ENCODE results near the gene CHSY3. TPM values are rescaled to one million over a fixed set of nuclear protein-coding genes. Genes with fewer than 3 reads are reported as not detected.

CHSY3 gene
- total and polyA plus RNA-seq, 7 donors, result 0.33 to 2.9 (median 0.67) TPM

DNA sequence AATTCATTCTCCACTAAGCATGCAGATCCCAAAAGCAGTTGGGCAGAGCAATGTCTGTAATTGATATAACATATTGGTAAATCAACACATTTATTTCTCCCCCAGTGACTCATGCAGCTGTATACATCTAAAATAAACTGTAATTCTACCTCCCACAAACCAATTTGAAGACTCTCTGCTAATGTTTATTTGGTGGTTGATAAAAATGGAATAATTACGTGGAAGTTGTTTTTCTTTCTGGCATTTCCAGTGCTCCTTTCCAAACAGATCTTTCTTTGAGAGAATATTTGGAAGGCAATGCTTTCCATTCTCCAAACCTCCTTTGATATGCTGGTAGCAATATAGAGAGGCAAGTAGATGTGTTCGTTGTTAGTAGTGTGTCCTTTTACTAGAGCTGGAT is 194.7 kb downstream of the CHSY3 start:
- Histone ChIP-seq H3K9me3 (no peaks in the 10 kb centered on the region), H3K4me3 (no peak overlapping the region), H3K27ac (no peak overlapping the region), H3K4me1 (no peaks in the 10 kb centered on the region), H3K36me3 (ENCODE audit: insufficient read depth in 1 of 2, low read depth in 1 of 2) (no peaks in the 10 kb centered on the region), H3K27me3 (ENCODE audit: insufficient read depth in 3 of 3, low read length in 2 of 3) (no peaks in the 10 kb centered on the region)
- intact Hi-C loops (cut with DNase I), result no loop called here
- TF ChIP-seq, protein P1, sequence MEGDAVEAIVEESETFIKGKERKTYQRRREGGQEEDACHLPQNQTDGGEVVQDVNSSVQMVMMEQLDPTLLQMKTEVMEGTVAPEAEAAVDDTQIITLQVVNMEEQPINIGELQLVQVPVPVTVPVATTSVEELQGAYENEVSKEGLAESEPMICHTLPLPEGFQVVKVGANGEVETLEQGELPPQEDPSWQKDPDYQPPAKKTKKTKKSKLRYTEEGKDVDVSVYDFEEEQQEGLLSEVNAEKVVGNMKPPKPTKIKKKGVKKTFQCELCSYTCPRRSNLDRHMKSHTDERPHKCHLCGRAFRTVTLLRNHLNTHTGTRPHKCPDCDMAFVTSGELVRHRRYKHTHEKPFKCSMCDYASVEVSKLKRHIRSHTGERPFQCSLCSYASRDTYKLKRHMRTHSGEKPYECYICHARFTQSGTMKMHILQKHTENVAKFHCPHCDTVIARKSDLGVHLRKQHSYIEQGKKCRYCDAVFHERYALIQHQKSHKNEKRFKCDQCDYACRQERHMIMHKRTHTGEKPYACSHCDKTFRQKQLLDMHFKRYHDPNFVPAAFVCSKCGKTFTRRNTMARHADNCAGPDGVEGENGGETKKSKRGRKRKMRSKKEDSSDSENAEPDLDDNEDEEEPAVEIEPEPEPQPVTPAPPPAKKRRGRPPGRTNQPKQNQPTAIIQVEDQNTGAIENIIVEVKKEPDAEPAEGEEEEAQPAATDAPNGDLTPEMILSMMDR (IDR thresholded peaks at IDR 0.05), result no peak
- DNase-seq, result no peak
- 66 to 70% (median 67%) methylated on average over 2 of the region's 2 CpGs for WGBS, 3 donors
- ATAC-seq, result no peak

DNA sequence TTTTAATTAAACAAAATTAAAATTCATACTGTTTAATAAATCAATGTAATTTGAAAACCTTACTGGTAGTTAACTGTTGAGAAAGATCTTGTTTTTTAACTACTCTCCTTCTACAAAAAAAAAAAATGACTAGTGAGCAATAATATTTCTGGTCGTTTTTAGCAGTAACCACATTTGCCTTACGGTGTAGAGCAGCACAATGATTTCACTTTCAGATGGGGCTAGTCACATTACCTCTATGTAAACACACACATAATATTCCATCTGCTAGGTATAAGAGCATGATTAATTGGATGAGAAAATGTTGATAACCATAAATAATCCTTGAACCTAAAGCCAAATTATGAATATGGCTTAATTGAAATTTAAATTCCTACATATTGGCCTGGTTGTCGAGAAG is 198.1 kb downstream of the CHSY3 start:
- DNase-seq (no peak), ATAC-seq (no peak)
- no peaks in the 10 kb centered on the region for H3K9me3 ChIP-seq
- intact Hi-C loops (cut with DNase I), result no loop called here
- H3K36me3 ChIP-seq (ENCODE audit: insufficient read depth in 1 of 2, low read depth in 1 of 2), result no peaks in the 10 kb centered on the region
- TF ChIP-seq, protein P1 (IDR thresholded peaks at IDR 0.05), result no peak
- 74 to 77% (median 77%) methylated on average over 3 of the region's 3 CpGs for WGBS, 3 donors
- H3K27ac ChIP-seq, result no peak overlapping the region
- no peaks in the 10 kb centered on the region for H3K4me1 ChIP-seq
- no peaks in the 10 kb centered on the region for H3K27me3 ChIP-seq (ENCODE audit: insufficient read depth in 3 of 3, low read length in 2 of 3)
- no peak overlapping the region for H3K4me3 ChIP-seq

DNA sequence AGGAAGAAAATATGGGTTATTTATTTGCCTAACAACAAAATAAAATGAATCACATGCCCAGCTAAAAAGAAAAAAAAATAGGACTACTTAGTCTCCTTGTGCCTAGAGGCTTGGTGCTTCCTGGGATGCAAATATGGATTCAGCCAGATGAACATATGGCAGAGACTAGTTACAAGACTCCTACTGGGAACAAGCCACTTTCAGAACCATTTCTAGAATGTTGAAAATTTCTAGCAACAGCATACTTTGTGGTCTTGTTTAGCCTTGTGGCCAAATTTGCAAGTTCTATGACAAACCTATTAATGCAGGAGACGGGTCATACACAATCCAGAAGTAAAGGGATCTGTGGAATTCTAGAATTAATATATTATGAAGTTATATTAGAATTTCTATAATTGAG is 198.7 kb downstream of the CHSY3 start:
- WGBS, 3 donors, result 84 to 98% (median 84%) methylated on average over 1 of the region's 1 CpG
- intact Hi-C loops (cut with DNase I), result no loop called here

DNA sequence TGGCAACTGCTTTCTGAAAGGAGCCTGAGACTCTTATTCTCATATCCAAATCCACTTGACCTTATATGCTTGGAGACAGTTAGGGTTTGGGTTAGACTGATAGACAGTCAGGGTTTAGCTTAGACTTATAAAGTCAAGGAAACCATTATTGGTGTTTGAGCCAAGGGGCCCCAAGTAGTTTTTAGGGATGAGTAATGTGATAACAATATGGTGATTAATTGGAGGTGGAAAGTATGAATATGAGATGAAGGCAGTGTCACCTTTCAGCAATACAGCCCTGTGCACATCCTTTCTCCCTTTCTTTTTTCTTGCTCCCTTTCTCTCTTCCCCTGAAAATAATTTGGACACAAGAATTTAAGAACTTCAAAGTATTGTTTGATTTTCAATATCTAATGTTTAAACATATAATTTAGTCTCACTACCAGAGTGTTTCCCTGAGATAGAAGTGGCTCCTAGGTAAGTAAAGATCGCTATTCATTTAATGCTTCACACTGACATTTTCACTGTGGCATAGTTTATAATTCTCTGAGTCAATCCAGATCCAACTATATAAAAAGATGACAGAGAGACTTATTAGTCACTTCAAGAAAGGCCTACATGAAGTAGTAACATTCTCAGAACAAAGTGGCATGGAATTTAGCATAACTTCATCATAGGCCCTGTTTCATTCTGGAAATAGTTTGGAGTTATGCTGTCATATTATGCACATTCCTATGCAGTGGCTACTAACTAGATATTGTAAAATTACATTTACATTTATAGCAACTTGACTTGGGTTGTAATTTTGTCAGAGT is 200.8 kb downstream of the CHSY3 start:
- no peak for DNase-seq
- H3K36me3 ChIP-seq (ENCODE audit: insufficient read depth in 1 of 2, low read depth in 1 of 2), result no peaks in the 10 kb centered on the region
- no peaks in the 10 kb centered on the region for H3K9me3 ChIP-seq
- no peak for ATAC-seq
- intact Hi-C loops (cut with DNase I), result no loop called here
- 89 to 100% (median 91%) methylated on average over 1 of the region's 1 CpG for WGBS, 3 donors
- no peak overlapping the region for H3K27ac ChIP-seq
- no peaks in the 10 kb centered on the region for H3K27me3 ChIP-seq (ENCODE audit: insufficient read depth in 3 of 3, low read length in 2 of 3)
- TF ChIP-seq, protein P1 (IDR thresholded peaks at IDR 0.05), result no peak
- no peak overlapping the region for H3K4me3 ChIP-seq
- no peaks in the 10 kb centered on the region for H3K4me1 ChIP-seq

More for the DNA sequence above, 198.7 kb downstream of the CHSY3 start:
- no peaks in the 10 kb centered on the region for H3K36me3 ChIP-seq (ENCODE audit: insufficient read depth in 1 of 2, low read depth in 1 of 2)
- H3K4me1 ChIP-seq, result no peaks in the 10 kb centered on the region
- TF ChIP-seq, protein P1 (IDR thresholded peaks at IDR 0.05), result no peak
- H3K4me3 ChIP-seq, result no peak overlapping the region
- no peak for ATAC-seq
- DNase-seq, result no peak
- no peaks in the 10 kb centered on the region for H3K27me3 ChIP-seq (ENCODE audit: insufficient read depth in 3 of 3, low read length in 2 of 3)
- no peak overlapping the region for H3K27ac ChIP-seq
- no peaks in the 10 kb centered on the region for H3K9me3 ChIP-seq

DNA sequence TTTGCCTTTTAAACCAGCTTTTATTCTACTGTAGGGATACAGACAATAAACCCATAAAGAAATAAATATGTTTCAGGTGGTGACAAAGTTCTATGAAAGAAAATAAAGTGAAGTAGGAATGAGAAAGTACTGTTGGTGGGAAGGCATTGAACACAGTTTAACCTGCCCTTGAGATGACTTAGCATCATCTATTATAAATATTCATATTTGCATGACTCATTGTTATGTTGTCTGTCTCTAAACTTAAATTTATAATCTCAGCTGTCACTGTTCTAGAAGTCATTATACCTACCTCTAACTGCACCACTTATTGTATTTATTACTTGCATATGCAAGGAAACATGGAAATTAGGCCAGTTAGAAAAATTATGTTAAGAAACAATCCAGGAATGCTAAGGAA is 202.2 kb downstream of the CHSY3 start:
- Histone ChIP-seq H3K27me3 (ENCODE audit: insufficient read depth in 3 of 3, low read length in 2 of 3) (no peaks in the 10 kb centered on the region), H3K27ac (no peak overlapping the region), H3K9me3 (no peaks in the 10 kb centered on the region), H3K36me3 (ENCODE audit: insufficient read depth in 1 of 2, low read depth in 1 of 2) (no peaks in the 10 kb centered on the region), H3K4me1 (no peaks in the 10 kb centered on the region), H3K4me3 (no peak overlapping the region)
- intact Hi-C loops (cut with DNase I), result no loop called here
- ATAC-seq (no peak), DNase-seq (no peak)
- TF ChIP-seq, protein P1 (IDR thresholded peaks at IDR 0.05), result no peak
